Coronary artery (tissue), 2 donors: ENCODE results near the gene NCOA1.

Experiments
- DNase-seq: peaks from one replicate; pipeline ENCODE4 v3.0.0-alpha.2; 2017; ENCODE audit warnings: low spot score
- H3K27ac ChIP-seq, 2 donors: fragments of 200-600 bp; sonication (generic); one replicate each; pipeline ENCODE4 v1.5.1; 2016 to 2019
- H3K4me3 ChIP-seq: fragments of 200-600 bp; sonication (generic); 2 replicates; pipeline ENCODE4 v1.5.1; 2016; ENCODE audit warnings: mild to moderate bottlenecking, moderate library complexity
- CTCF ChIP-seq: fragments of 200-600 bp; sonication (generic); IDR thresholded peaks from one replicate; pipeline ENCODE4 v1.5.1; 2019; ENCODE audit warnings: antibody characterized with exemption

The NCOA1 gene

DNA sequence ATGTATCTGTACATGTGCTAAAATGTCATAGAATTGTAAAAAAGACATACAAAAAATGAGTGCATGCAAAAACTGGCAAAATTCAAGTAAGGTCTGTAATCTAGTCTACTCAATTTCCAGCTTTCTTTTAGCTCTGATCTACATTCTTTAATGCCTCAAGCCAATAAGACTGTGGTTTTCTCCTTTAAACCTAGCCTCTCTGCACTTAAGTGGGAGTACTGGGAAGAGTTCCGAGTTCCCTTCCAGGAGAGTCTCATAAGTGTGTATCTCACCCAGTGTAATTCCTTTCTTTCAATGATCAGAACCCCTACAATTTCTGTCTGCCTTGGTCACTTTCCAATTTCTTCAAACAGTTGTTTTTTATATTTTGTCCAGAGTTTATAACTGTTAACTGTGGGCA lies 152.0 kb downstream of the NCOA1 start:
- H3K4me3 ChIP-seq, result no peak overlapping the region
- TF ChIP-seq CTCF, result no peak
- no peak for DNase-seq

DNA sequence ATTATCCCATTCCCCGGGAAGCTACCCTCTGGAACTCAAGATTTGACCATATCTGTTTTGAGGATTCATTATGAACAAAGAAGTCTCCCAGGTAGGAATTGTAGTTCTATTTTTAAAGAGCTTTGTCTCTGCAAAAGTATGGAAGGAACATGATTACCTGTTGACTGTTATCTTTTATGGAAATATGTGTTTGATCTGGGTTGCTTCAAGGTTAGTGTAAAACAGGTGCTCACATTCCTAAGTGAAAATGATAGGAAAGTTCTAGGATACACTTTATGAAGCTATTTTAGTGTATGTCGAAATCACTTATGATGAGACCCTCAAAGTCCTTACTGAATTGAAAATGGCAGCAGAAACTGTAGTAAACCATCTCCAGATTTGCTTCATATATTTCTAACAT lies 153.0 kb downstream of the NCOA1 start:
- Histone ChIP-seq H3K4me3 (no peak overlapping the region), H3K27ac (no peak overlapping the region)
- TF ChIP-seq CTCF, result no peak
- DNase-seq, result no peak

More for the DNA sequence above, 152.0 kb downstream of the NCOA1 start:
- H3K27ac ChIP-seq, result no peak overlapping the region

DNA sequence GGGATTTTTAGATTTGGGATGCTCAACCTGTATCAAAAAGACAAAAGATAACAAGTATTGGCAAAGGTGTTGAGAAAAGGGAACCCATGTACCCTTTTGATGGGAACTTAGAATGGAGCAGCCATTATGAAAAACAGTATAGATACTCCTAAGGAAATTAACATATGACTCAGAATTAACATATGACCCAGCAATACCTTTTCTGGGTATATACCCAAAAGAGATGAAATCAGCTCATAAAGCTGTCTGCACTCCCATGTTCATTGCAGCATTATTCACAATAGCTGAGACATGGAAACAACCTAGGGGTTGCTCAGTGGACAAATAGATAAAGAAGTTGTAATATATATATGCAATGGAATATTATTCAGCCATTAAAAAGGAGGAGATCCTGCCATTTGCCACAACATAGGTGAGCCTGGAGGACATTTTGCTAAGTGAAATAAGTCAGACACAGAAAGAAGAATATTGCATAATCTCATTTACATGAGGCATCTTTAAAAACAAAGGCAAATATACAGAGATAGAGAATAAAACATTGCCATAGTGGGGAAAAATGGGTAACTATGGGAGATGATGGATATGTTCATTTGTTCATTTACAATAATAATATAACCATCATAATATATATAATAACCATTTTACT lies 160.1 kb downstream of the NCOA1 start:
- TF ChIP-seq CTCF, result no peak
- Histone ChIP-seq H3K27ac (no peak overlapping the region), H3K4me3 (no peak overlapping the region)
- DNase-seq, result no peak

DNA sequence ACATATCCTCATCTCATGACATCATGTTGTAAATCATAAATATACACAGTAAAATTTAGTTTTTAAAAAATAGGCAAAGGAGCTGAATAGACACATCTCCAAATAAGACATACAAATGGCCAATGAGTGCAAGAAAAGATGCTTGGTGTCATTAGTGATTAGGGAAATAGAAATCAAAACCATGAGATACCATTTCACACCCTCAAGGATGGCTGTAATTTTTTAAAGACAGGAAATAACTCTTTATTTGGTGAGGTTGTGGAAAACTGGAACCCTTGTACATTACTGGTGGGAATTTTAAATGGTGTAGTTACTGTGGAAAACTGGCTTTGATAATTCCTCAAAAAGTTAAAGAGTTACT lies 160.6 kb downstream of the NCOA1 start:
- no peak overlapping the region for H3K4me3 ChIP-seq
- H3K27ac ChIP-seq, result no peak overlapping the region
- DNase-seq, result no peak
- TF ChIP-seq CTCF, result no peak

DNA sequence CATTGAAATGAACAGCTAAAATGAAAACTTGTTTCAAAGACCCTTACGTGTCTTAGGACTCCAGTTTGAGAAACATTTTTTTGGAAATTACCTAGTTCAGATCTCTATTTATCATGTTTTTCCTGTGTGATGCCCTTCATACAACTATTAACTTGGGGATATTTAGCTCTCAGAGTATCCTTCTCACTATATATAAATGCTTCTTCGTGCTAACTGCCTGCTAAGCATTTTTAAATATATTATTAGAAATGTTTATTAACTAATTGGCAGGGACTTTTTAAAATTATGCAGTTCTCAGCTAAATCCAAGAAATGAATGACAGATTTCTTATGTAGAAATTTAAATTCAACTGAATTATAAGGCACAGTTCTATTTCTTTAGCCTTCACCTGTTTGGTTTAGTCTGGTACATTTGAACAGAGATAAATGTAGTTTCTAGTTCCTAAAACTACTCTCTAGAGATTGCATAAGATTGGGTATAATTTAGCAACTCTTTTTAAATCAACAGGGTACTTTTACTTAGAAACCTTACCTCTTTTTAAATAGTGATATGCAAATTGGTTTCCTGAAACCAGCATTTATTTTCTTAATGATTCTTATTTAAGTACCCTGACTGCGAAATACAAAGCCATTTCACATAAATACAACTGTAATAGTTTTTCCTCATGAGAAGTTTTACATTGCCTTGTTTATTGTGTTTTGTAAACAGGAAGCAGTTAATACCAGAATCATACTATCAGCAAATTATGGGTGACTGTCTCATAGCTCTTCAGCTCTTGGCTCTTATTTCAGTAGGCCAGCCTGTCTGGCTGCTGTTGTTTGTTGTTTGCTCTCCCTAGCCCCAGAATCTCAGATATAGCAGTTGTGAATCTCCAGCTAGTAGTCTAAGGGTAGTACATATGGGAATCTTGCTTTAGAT lies 161.5 kb downstream of the NCOA1 start:
- no peak for TF ChIP-seq CTCF
- H3K4me3 ChIP-seq, result no peak overlapping the region
- no peak for DNase-seq
- H3K27ac ChIP-seq, result no peak overlapping the region

GRCh38 chr2:24657818-24658217 lies 166.8 kb downstream of the NCOA1 start:
- no peak overlapping the region for H3K27ac ChIP-seq
- DNase-seq, result no peak

More at GRCh38 chr2:24657818-24658217, 166.8 kb downstream of the NCOA1 start:
- no peak overlapping the region for H3K4me3 ChIP-seq
- no peak for TF ChIP-seq CTCF
